ENCODE measurements around the gene IFNW1. TPM values are rescaled to one million over a fixed set of nuclear protein-coding genes. Genes with fewer than 3 reads are reported as not detected.

The IFNW1 gene

GRCh38 chr9:21102305-21102704 lies 39.3 kb downstream of the IFNW1 start:
- H3K27me3 ChIP-seq (ENCODE audit: control insufficient read depth, insufficient read depth, low read length) = no peaks in the 10 kb centered on the region
- no peak overlapping the region for H3K4me2 ChIP-seq (ENCODE audit: low read length)
- no peaks in the 10 kb centered on the region for H3K9me3 ChIP-seq (replicated peaks; ENCODE audit: low read length)
- H3K4me3 ChIP-seq (ENCODE audit: low read length) = no peak overlapping the region
- no peaks in the 10 kb centered on the region for H3K36me3 ChIP-seq (ENCODE audit: insufficient read depth, low read length)
- no peak overlapping the region for H3K9ac ChIP-seq (ENCODE audit: low read depth, low read length)
- H3K4me1 ChIP-seq (ENCODE audit: control insufficient read depth, insufficient read depth, low read length) = no peaks in the 10 kb centered on the region

DNA sequence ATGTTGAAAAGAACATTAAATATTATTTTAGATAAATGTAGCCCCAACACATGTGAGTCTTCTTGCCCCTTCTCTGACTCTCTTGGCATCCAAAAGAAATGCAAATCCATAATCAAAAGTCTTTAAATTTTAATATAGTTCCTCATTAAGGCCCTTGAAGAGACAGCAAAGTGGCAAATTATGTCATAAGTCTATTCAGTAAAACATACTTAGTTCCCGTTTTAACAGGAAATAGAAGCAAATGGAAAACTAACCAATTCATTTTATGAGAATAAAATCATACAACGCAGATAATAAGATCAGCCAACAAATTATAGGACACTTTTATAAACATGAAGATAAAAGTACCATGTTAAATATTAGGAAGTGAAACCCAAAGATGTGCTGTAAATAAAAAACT lies 43.8 kb downstream of the IFNW1 start:
- H3K27me3 ChIP-seq (ENCODE audit: control insufficient read depth, insufficient read depth, low read length) = no peaks in the 10 kb centered on the region
- H3K36me3 ChIP-seq (ENCODE audit: insufficient read depth, low read length) = no peaks in the 10 kb centered on the region
- H3K4me3 ChIP-seq (ENCODE audit: low read length) = no peak overlapping the region
- no peak overlapping the region for H3K9ac ChIP-seq (ENCODE audit: low read depth, low read length)
- no peaks in the 10 kb centered on the region for H3K9me3 ChIP-seq (replicated peaks; ENCODE audit: low read length)
- H3K4me1 ChIP-seq (ENCODE audit: control insufficient read depth, insufficient read depth, low read length) = peaks cover 10% of the 10 kb centered on the region
- no peak overlapping the region for H3K4me2 ChIP-seq (ENCODE audit: low read length)

- H3K9me3 ChIP-seq (replicated peaks; ENCODE audit: low read length) = no peaks in the 10 kb centered on the region
- H3K4me3 ChIP-seq (ENCODE audit: low read length) = peak overlapping the region; percentile 53
- no peak overlapping the region for H3K9ac ChIP-seq (ENCODE audit: low read depth, low read length)
- no peaks in the 10 kb centered on the region for H3K36me3 ChIP-seq (ENCODE audit: insufficient read depth, low read length)
- H3K4me2 ChIP-seq (ENCODE audit: low read length) = peak overlapping the region; percentile 77
- H3K4me1 ChIP-seq (ENCODE audit: control insufficient read depth, insufficient read depth, low read length) = peaks cover 10% of the 10 kb centered on the region
- no peaks in the 10 kb centered on the region for H3K27me3 ChIP-seq (ENCODE audit: control insufficient read depth, insufficient read depth, low read length)
Observed at GRCh38 chr9:21096901-21097255, 44.8 kb downstream of the IFNW1 start.

- Histone ChIP-seq H3K9me3 (replicated peaks; ENCODE audit: low read length) (no peaks in the 10 kb centered on the region), H3K9ac (ENCODE audit: low read depth, low read length) (peak overlapping the region; percentile 7), H3K4me1 (ENCODE audit: control insufficient read depth, insufficient read depth, low read length) (peaks cover 10% of the 10 kb centered on the region), H3K4me3 (ENCODE audit: low read length) (peak overlapping the region; percentile 53), H3K4me2 (ENCODE audit: low read length) (peak overlapping the region; percentile 77), H3K27me3 (ENCODE audit: control insufficient read depth, insufficient read depth, low read length) (no peaks in the 10 kb centered on the region), H3K36me3 (ENCODE audit: insufficient read depth, low read length) (no peaks in the 10 kb centered on the region)
Observed at GRCh38 chr9:21096172-21096900, 45.3 kb downstream of the IFNW1 start.

DNA sequence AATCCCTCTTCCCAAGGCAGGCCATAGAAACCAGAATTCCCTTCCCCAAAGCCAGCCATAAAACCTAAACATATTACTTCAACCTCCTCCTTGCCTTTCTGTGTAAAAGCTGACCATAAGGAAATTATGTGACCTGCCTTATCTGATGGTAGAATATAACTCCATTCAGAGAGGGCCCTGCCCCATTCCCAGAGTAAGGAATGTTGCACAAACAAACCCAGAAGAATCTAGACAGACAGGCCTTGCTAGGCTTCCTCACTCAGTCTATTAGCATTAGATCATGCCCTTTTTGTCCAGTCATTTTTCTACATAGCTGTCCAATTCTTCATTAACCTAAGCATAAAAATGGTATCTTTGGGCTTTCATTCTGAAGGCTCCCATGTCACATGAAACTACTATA lies 46.1 kb downstream of the IFNW1 start:
- Histone ChIP-seq H3K9ac (ENCODE audit: low read depth, low read length) (no peak overlapping the region), H3K27me3 (ENCODE audit: control insufficient read depth, insufficient read depth, low read length) (no peaks in the 10 kb centered on the region), H3K9me3 (replicated peaks; ENCODE audit: low read length) (no peaks in the 10 kb centered on the region), H3K4me2 (ENCODE audit: low read length) (peak overlapping the region; percentile 77), H3K4me1 (ENCODE audit: control insufficient read depth, insufficient read depth, low read length) (peaks cover 10% of the 10 kb centered on the region), H3K4me3 (ENCODE audit: low read length) (no peak overlapping the region), H3K36me3 (ENCODE audit: insufficient read depth, low read length) (no peaks in the 10 kb centered on the region)

Small RNA genes within 50 kb of the gene (small RNA-seq; reads per million reads assigned to genes)
- gene IFNWP4 (not detected), gene RF00019 (not detected)

All from skeletal muscle satellite cell (primary cell).